Measurements from ENCODE around the gene SLC6A7.
"Not testable (repeated sequence)": the region's sequence is repeated elsewhere in the genome, so short reads cannot be mapped to it uniquely, and the experiment has no call there.

The SLC6A7 gene

GRCh38 chr5:150245808-150246207 lies 55.9 kb downstream of the SLC6A7 start:
- Histone ChIP-seq H3K27ac (ENCODE audit: low read length) (no peak overlapping the region), H3K4me3 (ENCODE audit: low read length) (no peak overlapping the region), H3K4me1 (ENCODE audit: low read length) (no peaks in the 10 kb centered on the region), H4K20me1 (ENCODE audit: insufficient read depth, low read length) (no peaks in the 10 kb centered on the region), H3K4me2 (ENCODE audit: low read length) (no peak overlapping the region), H3K27me3 (ENCODE audit: low read depth, low read length) (no peaks in the 10 kb centered on the region), H3K9me3 (ENCODE audit: insufficient read depth, low read length) (no peaks in the 10 kb centered on the region), H2AFZ (ENCODE audit: low read depth, low read length) (no peak overlapping the region), H3K9ac (ENCODE audit: low read length) (no peak overlapping the region), H3K79me2 (ENCODE audit: low read length) (no peaks in the 10 kb centered on the region), H3K36me3 (replicated peaks; ENCODE audit: low read depth, low read length) (no peaks in the 10 kb centered on the region)
- TF ChIP-seq CTCF (IDR thresholded peaks at IDR 0.05; ENCODE audit: low read depth, low read length): no peak
- TF ChIP-seq EZH2phosphoT487 (IDR thresholded peaks at IDR 0.05; ENCODE audit: low read depth): no peak

DNA sequence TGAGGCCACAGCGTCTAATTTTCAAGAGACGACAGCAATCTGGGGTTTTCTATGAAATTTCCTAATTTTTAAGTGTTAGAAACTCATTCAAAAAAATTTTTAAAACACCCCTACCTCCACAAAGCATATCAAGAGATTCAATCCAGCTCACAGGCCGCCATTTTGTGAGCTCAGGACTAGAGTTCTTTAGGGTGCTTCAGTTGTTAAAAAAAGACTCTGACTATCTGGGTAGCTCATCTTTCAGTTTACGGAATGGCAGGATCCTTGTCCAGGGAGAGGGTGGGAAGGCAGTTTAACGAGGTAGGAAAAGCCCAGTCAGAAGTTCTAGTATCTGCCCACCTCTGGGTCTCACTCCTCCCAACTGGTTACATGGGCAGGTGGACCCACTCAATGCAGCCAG lies 56.6 kb downstream of the SLC6A7 start:
- H3K9ac ChIP-seq (ENCODE audit: low read length): no peak overlapping the region
- no peak overlapping the region for H2AFZ ChIP-seq (ENCODE audit: low read depth, low read length)
- H3K27ac ChIP-seq (ENCODE audit: low read length): no peak overlapping the region
- TF ChIP-seq EZH2phosphoT487 (IDR thresholded peaks at IDR 0.05; ENCODE audit: low read depth) (no peak), CTCF (IDR thresholded peaks at IDR 0.05; ENCODE audit: low read depth, low read length) (no peak)
- no peak overlapping the region for H3K4me3 ChIP-seq (ENCODE audit: low read length)
- H3K36me3 ChIP-seq (replicated peaks; ENCODE audit: low read depth, low read length): no peaks in the 10 kb centered on the region
- H3K27me3 ChIP-seq (ENCODE audit: low read depth, low read length): no peaks in the 10 kb centered on the region
- no peaks in the 10 kb centered on the region for H3K4me1 ChIP-seq (ENCODE audit: low read length)
- H3K79me2 ChIP-seq (ENCODE audit: low read length): no peaks in the 10 kb centered on the region
- no peak overlapping the region for H3K4me2 ChIP-seq (ENCODE audit: low read length)
- no peaks in the 10 kb centered on the region for H4K20me1 ChIP-seq (ENCODE audit: insufficient read depth, low read length)
- no peaks in the 10 kb centered on the region for H3K9me3 ChIP-seq (ENCODE audit: insufficient read depth, low read length)

DNA sequence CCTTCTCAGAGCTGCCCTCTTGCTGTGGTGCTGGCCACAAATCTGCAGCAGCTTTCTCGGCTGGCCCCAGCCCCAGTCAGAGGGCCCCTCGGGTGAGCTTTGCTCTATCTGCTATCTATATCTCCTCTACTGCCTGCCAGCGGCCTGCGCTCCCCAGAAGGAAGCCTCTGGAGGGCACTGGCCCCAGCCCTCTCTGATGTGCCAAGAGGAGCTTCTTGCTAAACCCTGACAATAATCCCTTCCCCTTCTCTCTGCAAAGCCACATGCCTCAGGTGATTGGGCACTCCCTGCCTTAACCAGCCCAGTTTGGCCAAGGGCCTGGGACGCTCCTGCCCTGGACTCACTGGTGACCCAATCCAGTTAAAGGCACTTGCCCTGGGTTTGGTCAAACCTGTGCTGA lies 57.0 kb downstream of the SLC6A7 start:
- Histone ChIP-seq H3K4me2 (ENCODE audit: low read length) (no peak overlapping the region), H3K4me3 (ENCODE audit: low read length) (no peak overlapping the region), H3K79me2 (ENCODE audit: low read length) (no peaks in the 10 kb centered on the region), H4K20me1 (ENCODE audit: insufficient read depth, low read length) (no peaks in the 10 kb centered on the region), H3K9ac (ENCODE audit: low read length) (no peak overlapping the region), H3K9me3 (ENCODE audit: insufficient read depth, low read length) (no peaks in the 10 kb centered on the region), H3K27me3 (ENCODE audit: low read depth, low read length) (no peaks in the 10 kb centered on the region), H3K4me1 (ENCODE audit: low read length) (no peaks in the 10 kb centered on the region), H2AFZ (ENCODE audit: low read depth, low read length) (no peak overlapping the region), H3K36me3 (replicated peaks; ENCODE audit: low read depth, low read length) (no peaks in the 10 kb centered on the region), H3K27ac (ENCODE audit: low read length) (no peak overlapping the region)
- no peak for TF ChIP-seq CTCF (IDR thresholded peaks at IDR 0.05; ENCODE audit: low read depth, low read length)
- TF ChIP-seq EZH2phosphoT487 (IDR thresholded peaks at IDR 0.05; ENCODE audit: low read depth): no peak

DNA sequence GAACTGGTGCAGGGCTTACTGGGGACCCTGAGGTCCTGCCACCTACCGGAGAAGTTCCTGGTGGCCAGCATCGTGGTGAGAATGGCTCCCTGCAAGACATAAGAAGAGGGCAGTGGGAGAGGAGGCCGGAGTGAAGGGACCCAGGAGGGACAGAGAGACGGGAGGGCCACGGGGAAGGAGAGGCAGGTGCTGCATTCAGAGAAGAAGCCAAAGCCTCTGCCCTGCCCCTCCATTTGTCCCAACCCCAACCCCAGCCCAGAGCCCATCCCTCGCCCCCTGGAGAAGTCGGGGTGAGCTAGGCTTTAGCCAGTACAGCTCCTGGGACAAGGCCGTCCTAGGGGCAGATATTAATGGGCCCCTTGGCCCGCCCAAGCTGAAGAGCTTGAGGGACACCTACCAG lies 57.9 kb downstream of the SLC6A7 start:
- H3K27me3 ChIP-seq (ENCODE audit: low read depth, low read length): no peaks in the 10 kb centered on the region
- H3K36me3 ChIP-seq (replicated peaks; ENCODE audit: low read depth, low read length): no peaks in the 10 kb centered on the region
- H3K27ac ChIP-seq (ENCODE audit: low read length): no peak overlapping the region
- H3K4me1 ChIP-seq (ENCODE audit: low read length): no peaks in the 10 kb centered on the region
- no peaks in the 10 kb centered on the region for H4K20me1 ChIP-seq (ENCODE audit: insufficient read depth, low read length)
- H3K9ac ChIP-seq (ENCODE audit: low read length): no peak overlapping the region
- no peak overlapping the region for H3K4me3 ChIP-seq (ENCODE audit: low read length)
- H3K4me2 ChIP-seq (ENCODE audit: low read length): no peak overlapping the region
- TF ChIP-seq EZH2phosphoT487 (IDR thresholded peaks at IDR 0.05; ENCODE audit: low read depth) (no peak), CTCF (IDR thresholded peaks at IDR 0.05; ENCODE audit: low read depth, low read length) (no peak)
- no peak overlapping the region for H2AFZ ChIP-seq (ENCODE audit: low read depth, low read length)
- no peaks in the 10 kb centered on the region for H3K79me2 ChIP-seq (ENCODE audit: low read length)
- no peaks in the 10 kb centered on the region for H3K9me3 ChIP-seq (ENCODE audit: insufficient read depth, low read length)

- H3K79me2 ChIP-seq (ENCODE audit: low read length); H3K9me3 ChIP-seq (ENCODE audit: insufficient read depth, low read length); H3K27me3 ChIP-seq (ENCODE audit: low read depth, low read length); H4K20me1 ChIP-seq (ENCODE audit: insufficient read depth, low read length); H3K4me1 ChIP-seq (ENCODE audit: low read length); H3K4me3 ChIP-seq (ENCODE audit: low read length); H3K9ac ChIP-seq (ENCODE audit: low read length); H3K27ac ChIP-seq (ENCODE audit: low read length); H3K4me2 ChIP-seq (ENCODE audit: low read length); H3K36me3 ChIP-seq (replicated peaks; ENCODE audit: low read depth, low read length); H2AFZ ChIP-seq (ENCODE audit: low read depth, low read length): not testable (repeated sequence)
These were observed 58.6 kb downstream of the SLC6A7 start for GRCh38 chr5:150248493-150248892.
